Hematopoietic multipotent progenitor cell (in vitro differentiated cells): ENCODE results near the gene PARD3B. TPM values are rescaled to one million over a fixed set of nuclear protein-coding genes. Genes with fewer than 3 reads are reported as not detected.

Experiments used
- DNase-seq, 3 donors: peaks; one replicate each; pipeline ENCODE4 v3.0.0-alpha.2; 2011 to 2015; ENCODE audit warnings: low read depth in 2 of 3, low spot score in 2 of 3
- small RNA-seq: library from RNA; depleted of rRNA; stranded (forward); fragments of <200 nt; gene quantifications from one replicate; pipeline ENCODE3, GENCODE V24; 2012
- total RNA-seq: library from RNA; depleted of rRNA; stranded (reverse); fragments of >200 nt; gene quantifications from one replicate; pipeline ENCODE4 v1.2.3, GENCODE V29; 2012

Gene PARD3B
- total RNA-seq, 1 donor: 2.7 TPM

GRCh38 chr2:205654878-205655605 is 1109.8 kb downstream of the PARD3B start:
- no peak for DNase-seq

- DNase-seq: no peak
Measured at GRCh38 chr2:205655779-205656456, 1110.6 kb downstream of the PARD3B start.

GRCh38 chr2:205656461-205656860 is 1111.2 kb downstream of the PARD3B start:
- no peak for DNase-seq

- no peak for DNase-seq
Measured at GRCh38 chr2:205656941-205657340, 1111.7 kb downstream of the PARD3B start.

- no peak for DNase-seq
Measured at GRCh38 chr2:205657579-205657978, 1112.3 kb downstream of the PARD3B start.

GRCh38 chr2:205658068-205658467 is 1112.8 kb downstream of the PARD3B start:
- no peak for DNase-seq

- no peak for DNase-seq
Measured at GRCh38 chr2:205658572-205658971, 1113.3 kb downstream of the PARD3B start.

GRCh38 chr2:205659922-205660321 is 1114.6 kb downstream of the PARD3B start:
- no peak for DNase-seq

GRCh38 chr2:205660521-205661124 is 1115.3 kb downstream of the PARD3B start:
- peak in 1 of 3 donors; percentile 7 for DNase-seq

- no peak for DNase-seq
Measured at GRCh38 chr2:205661281-205661680, 1116.0 kb downstream of the PARD3B start.

GRCh38 chr2:205662206-205662965 is 1117.1 kb downstream of the PARD3B start:
- no peak for DNase-seq

- DNase-seq: no peak
Measured at GRCh38 chr2:205665791-205666190, 1120.5 kb downstream of the PARD3B start.

Small RNAs within 50 kb of the gene (small RNA-seq; reads per million reads assigned to genes)
- not detected for gene AC008171.1
